GM20000 (cell line): ENCODE results near the gene SPACA1.

Source experiments
- DNase-seq: peaks from one replicate; pipeline ENCODE4 v3.0.0; 2012; ENCODE audit warnings: low spot score
- TF ChIP-seq, protein P1 (sequence below): IDR thresholded peaks from 2 replicates; pipeline ENCODE4 v1.5.1; 2012; ENCODE audit warnings: mild to moderate bottlenecking, control low read depth; ENCODE audit errors: extremely low read depth, missing control alignments

The SPACA1 gene

DNA sequence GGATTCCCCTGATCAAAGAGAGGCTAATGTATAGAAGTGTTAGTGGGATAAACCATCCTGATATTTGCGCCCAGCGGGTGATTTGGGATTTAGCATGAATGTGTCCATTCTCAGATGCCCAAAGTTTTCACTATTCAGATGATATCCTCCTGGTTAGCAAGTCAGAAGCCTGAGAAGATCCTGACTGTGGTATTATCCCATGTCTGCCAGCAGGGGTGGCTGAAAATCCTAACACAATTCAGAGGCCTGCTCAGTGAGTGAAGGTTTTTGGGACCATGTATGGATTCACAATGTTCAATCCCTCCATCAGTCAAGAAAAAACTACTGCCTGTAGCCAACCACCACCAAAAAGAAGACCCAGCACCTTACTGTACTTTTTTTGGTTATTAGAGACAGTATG lies 34.1 kb upstream of the SPACA1 start:
- DNase-seq: no peak
- TF ChIP-seq, protein P1, sequence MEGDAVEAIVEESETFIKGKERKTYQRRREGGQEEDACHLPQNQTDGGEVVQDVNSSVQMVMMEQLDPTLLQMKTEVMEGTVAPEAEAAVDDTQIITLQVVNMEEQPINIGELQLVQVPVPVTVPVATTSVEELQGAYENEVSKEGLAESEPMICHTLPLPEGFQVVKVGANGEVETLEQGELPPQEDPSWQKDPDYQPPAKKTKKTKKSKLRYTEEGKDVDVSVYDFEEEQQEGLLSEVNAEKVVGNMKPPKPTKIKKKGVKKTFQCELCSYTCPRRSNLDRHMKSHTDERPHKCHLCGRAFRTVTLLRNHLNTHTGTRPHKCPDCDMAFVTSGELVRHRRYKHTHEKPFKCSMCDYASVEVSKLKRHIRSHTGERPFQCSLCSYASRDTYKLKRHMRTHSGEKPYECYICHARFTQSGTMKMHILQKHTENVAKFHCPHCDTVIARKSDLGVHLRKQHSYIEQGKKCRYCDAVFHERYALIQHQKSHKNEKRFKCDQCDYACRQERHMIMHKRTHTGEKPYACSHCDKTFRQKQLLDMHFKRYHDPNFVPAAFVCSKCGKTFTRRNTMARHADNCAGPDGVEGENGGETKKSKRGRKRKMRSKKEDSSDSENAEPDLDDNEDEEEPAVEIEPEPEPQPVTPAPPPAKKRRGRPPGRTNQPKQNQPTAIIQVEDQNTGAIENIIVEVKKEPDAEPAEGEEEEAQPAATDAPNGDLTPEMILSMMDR: no peak

DNA sequence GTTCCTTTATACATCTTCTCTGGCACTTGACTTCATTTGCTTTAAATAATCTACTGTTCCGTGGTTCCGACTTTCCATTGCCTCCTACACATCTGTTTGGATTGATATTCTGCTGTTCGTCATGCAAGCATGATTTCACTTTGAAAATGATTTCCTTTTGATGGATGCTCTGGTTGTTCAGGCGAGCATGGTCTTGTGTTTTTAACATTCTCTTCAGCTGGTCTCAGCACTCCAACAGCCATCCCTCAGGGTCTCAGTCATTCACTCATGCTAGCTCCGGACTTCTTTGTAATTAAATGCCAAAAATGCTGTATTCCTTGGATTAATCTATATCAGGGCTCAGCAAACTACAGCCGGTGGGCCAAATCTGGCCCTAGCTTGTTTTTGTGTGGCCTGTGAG lies 27.2 kb upstream of the SPACA1 start:
- TF ChIP-seq, protein P1: no peak
- DNase-seq: no peak

DNA sequence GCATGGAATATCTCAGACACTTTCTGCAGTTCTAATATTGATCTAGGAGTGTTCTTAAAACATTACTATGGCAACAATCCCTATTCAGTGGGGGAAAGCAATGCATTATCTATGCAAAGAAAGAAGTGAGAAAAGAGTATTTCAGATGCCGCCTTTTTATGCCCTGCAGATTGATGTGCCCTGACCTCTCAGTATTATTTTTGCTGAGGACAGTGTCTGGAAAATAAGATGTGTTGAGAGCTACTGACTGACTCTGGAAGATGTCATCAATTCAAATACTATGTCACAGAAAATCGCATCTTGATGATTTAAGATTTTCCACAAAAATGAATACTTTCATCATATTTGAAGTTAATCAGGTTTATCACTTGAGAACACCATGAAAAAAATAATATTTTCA lies 22.9 kb upstream of the SPACA1 start:
- no peak for DNase-seq
- TF ChIP-seq, protein P1: no peak

DNA sequence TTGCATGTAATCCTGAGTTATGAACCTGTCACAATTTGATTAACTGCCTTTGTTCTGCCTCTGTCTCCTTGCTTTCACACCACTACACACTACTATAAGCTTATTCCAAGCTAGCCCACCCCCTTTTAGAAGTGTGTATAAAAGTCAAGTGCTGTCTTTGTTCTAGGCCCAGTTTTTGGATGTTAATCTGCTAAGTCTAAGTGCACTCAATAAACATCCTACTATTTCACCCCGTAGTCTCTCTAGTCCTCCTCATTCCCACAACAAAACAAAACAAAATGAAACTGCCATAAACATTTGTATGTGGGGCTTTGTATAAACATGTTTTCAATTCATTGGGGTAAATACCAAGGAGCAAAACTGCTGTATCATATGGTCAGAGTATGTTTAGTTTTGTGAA lies 16.1 kb upstream of the SPACA1 start:
- TF ChIP-seq, protein P1: no peak
- no peak for DNase-seq

DNA sequence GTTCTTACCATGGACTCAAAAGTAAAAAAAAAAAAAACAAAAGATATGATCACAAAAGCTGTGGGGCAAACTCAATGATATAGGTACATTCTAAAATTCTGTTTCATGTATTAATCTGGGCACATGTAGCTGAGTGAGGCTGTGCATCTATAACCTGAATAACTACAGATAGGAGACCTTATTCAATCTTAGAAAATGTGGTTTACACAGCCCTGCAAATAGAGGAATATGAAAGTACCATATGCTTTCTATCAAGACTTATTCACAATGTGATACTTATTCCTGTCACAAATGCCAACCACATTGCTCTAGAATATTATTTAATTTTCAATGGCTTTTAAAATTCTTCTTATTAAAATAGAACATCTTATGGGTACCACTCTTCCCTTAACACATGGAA lies 3.1 kb upstream of the SPACA1 start:
- TF ChIP-seq, protein P1: no peak
- DNase-seq: no peak

DNA sequence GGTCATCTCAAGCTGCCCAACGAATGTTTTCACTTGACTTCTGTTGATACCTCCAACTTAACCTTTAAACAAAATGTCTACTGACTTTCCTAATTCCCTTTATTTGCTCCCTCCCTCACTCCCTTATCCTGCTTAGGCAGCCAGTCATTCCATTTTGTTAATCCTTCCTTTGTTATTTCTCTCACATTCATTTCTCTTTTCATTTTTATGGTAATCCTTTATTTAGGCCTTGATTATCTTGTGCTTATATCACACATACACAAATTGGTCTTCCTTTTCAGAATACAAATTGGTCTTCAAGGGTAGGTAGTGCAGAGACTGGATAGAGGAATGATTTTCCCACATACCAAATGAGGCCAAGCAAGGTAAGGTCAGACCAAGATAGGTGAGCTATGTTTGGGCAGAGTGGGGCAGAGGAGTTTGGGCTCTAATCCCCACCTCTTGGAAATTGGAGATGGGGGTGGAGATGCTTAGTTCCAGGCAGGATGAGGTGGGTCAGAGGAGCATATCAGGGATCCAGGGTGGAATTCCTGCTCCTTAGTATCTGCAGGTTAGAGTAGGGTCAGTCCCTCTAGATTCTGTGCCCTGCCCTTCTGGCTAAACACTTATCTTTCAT lies 2.0 kb upstream of the SPACA1 start:
- TF ChIP-seq, protein P1: no peak
- no peak for DNase-seq

DNA sequence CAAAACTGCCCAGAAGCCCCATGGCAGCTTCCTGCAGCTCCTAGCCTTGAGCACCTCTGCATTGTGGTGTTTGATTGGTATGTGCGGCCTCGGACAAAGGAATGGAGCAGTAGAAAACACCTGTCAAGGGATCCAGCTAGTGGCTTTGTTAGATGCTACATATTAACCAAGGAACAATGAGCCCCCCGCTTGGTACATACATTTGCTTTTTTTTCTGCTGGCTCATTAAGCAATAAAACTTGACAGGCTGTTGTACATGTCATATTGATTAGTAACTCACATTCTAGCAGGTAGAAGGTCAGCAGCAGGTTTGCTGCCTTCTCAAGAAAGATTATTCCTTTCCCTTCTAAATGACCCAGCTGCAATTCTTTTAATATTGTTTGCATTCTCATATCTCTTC lies 937 bp downstream of the SPACA1 start:
- TF ChIP-seq, protein P1: no peak
- DNase-seq: no peak
